AG04449 (cell line): ENCODE results near the gene FIGN.

Experiments used
- CTCF ChIA-PET: fragments of 350-600 bp; formaldehyde crosslinking; extraction: SDS; loops from one replicate; lab custom pipeline; 2021; ENCODE audit warnings: antibody characterized with exemption; lab: Yijun Ruan, JAX
- POLR2A ChIA-PET: fragments of 400-600, 350-600 bp; formaldehyde crosslinking; extraction: SDS; loops from one replicate; lab custom pipeline; 2020; ENCODE audit warnings: antibody characterized with exemption, inconsistent platforms; lab: Yijun Ruan, JAX
- DNase-seq: peaks from one replicate; pipeline ENCODE4 v3.0.0-alpha.2; 2010; ENCODE audit warnings: low read depth, low spot score
- H3K4me3 ChIP-seq: 2 replicates; pipeline ENCODE4 v1.5.1; 2011; ENCODE audit warnings: low read depth, mild to moderate bottlenecking, control low read depth, low read length
- TF ChIP-seq, protein P1 (sequence below): IDR thresholded peaks from one replicate; pipeline ENCODE4 v1.5.1; 2011; ENCODE audit warnings: mild to moderate bottlenecking, moderate library complexity, low read length, control low read depth, inconsistent platforms; ENCODE audit not compliant: insufficient read depth; ENCODE audit errors: missing control alignments

The FIGN gene

DNA sequence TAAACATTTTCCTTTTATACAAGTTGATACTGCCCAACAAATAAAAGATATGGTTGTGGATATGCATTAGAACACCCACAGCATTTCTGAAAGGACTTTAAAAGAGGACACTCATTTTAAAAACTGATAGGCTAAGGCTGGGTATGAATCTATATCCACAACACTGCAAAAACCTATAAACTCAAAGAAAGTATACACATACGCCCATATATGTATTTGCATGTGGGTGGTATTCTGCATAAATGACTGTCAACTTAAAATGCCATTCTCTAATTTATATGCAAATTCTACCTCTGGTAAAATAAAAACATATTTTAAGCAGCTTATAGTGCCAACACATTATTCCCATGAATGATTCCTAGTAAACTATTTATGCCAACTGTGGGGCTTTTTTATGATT lies 20.1 kb downstream of the FIGN start:
- TF ChIP-seq, protein P1, sequence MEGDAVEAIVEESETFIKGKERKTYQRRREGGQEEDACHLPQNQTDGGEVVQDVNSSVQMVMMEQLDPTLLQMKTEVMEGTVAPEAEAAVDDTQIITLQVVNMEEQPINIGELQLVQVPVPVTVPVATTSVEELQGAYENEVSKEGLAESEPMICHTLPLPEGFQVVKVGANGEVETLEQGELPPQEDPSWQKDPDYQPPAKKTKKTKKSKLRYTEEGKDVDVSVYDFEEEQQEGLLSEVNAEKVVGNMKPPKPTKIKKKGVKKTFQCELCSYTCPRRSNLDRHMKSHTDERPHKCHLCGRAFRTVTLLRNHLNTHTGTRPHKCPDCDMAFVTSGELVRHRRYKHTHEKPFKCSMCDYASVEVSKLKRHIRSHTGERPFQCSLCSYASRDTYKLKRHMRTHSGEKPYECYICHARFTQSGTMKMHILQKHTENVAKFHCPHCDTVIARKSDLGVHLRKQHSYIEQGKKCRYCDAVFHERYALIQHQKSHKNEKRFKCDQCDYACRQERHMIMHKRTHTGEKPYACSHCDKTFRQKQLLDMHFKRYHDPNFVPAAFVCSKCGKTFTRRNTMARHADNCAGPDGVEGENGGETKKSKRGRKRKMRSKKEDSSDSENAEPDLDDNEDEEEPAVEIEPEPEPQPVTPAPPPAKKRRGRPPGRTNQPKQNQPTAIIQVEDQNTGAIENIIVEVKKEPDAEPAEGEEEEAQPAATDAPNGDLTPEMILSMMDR = no peak
- ChIA-PET CTCF (no interaction called here), POLR2A (no interaction called here)
- no peak overlapping the region for H3K4me3 ChIP-seq
- DNase-seq = no peak

DNA sequence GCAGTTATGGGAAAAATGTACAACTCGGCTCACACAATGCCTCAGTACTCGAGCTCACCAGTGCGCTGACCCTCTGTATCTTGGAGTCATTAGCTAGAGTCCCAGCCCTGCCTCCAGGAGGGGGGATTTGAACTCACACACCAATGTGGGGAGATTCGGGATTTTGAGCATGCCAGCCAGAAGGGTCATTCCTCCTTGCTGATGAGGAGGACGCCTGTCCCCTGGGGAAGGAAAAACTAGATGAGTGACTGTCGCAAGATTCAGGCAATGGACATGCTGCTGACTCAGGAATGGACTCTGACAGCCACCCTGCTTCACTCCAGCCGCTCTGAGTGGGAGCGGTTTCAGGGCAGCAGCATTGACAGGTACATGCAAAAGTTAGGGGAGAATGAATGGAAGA lies 20.6 kb downstream of the FIGN start:
- POLR2A ChIA-PET = no interaction called here
- no peak overlapping the region for H3K4me3 ChIP-seq
- no peak for DNase-seq
- CTCF ChIA-PET = no interaction called here
- TF ChIP-seq, protein P1 = no peak

DNA sequence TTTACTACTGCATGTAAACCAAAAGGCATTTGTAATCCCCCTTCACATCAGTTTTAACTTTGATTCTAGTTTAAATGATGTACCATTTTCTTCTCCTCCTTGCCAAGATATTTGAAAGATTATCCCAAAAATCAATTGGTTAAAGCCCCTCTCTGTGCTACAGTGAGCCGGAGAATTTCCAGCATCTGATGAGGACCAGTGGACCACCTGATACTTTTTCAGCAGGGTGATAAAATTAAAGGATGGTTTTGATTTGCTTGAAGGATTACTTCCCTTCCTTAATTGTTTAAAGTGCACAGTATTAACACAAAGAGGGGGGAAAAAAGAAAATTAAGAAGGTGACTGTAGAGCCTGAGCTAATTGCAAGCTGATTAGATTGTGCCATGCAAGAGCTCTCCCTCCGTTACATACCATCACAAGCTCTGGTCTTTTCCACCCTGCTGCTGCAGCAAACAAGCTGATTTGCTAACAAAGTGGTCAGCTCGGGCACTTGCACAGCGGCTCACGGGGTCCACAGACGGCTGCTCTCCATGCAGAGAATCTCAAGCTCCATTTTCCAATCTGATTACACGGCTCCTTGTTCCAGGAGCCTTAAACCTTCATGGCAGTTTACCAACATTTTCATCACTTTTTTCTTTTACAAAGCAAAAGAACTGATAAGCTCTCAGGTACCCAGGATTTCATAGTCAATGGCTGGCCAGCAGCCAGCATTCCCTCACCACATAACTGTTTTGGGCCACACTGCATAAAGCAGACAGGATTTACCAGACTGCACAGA lies 22.1 kb downstream of the FIGN start:
- ChIA-PET POLR2A (no interaction called here), CTCF (interaction anchor here (1.4 kb wide), 1 partner anchor 10 kb away, joined by 4 read pairs; no protein-coding TSS in a partner anchor)
- TF ChIP-seq, protein P1 = no peak
- no peak for DNase-seq
- no peak overlapping the region for H3K4me3 ChIP-seq

DNA sequence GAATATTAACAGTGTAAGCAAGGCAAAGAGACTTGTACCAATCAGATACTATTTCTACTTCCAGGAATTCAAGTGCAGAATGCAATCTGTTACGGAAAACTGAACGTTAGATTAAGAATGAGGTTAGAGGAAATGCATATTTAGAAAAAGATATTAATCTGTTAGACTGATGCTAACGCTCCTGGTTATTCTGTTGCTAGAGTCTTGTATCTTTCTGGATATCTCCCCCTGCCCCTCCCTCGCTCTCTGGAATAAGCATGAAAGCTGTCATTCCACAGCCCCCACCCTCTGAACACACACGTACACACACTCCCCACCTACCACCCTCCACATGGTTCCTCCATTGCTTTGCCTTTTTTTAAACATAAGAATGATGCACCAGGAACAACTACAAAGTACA lies 24.1 kb downstream of the FIGN start:
- TF ChIP-seq, protein P1 = no peak
- no peak overlapping the region for H3K4me3 ChIP-seq
- DNase-seq = no peak
- POLR2A ChIA-PET = no interaction called here
- CTCF ChIA-PET = no interaction called here

DNA sequence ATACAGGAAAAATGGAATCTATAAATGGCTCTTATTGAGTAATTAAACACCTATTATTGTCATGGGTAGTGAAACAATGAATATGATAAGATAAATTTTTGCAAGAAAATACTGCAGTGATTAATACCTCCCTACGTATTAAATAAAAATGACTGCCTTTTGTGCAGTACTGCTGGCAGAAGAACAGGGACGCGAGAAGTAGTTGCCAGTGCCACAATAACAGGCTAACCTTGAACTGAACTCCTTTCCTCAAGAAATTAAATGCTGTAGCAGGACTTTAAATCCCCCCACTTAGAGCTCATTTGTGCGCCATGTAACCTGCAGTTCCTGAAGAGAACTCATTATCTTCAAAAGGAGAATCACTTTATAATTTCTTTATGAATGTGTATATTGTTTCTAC lies 24.6 kb downstream of the FIGN start:
- TF ChIP-seq, protein P1 = no peak
- no peak for DNase-seq
- POLR2A ChIA-PET = no interaction called here
- CTCF ChIA-PET = no interaction called here
- no peak overlapping the region for H3K4me3 ChIP-seq

DNA sequence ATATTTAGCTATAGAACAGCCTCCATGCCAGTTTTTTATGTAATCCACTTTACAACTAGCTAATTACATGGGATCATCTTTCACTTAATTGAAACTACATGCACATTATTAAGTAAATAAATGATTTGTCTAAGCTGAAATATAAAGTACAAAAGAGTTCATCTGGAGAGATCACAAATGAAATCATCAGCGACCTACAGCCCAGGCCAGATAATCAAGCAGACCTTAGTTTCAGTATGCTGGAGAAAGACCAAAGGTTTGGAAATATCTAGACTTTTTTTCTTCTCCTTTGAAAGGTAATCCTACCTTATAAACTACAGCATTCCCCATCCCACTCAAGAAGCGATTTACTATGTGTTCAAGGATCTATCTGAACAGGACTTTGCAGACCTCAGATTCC lies 26.5 kb downstream of the FIGN start:
- ChIA-PET CTCF (no interaction called here), POLR2A (no interaction called here)
- no peak for DNase-seq
- H3K4me3 ChIP-seq = no peak overlapping the region
- TF ChIP-seq, protein P1 = no peak
